HG03103 (cell line): ENCODE results near the gene ATP5MC3.
"Not testable (repeated sequence)": the region's sequence is repeated elsewhere in the genome, so short reads cannot be mapped to it uniquely, and the experiment has no call there.

ENCODE experiments used
- ATAC-seq: cut with Tn5 transposase; IDR thresholded peaks from one replicate; pipeline ENCODE4 v1.9.1; 2021; ENCODE audit warnings: low read depth; ENCODE audit not compliant: unreplicated experiment

ATP5MC3 gene

GRCh38 chr2:175181104-175181876 lies at the start of gene ATP5MC3:
TSS of gene ATP5MC3 (minus strand) at chr2:175181710. CDS start at chr2:175181393, 317 bp downstream.
- ATAC-seq: peak; percentile 83

- ATAC-seq: not testable (repeated sequence)
These were observed 47.1 kb upstream of the ATP5MC3 start for GRCh38 chr2:175228601-175229000.

- ATAC-seq: no peak
These were observed 46.7 kb upstream of the ATP5MC3 start for GRCh38 chr2:175228179-175228578.

- no peak for ATAC-seq
These were observed 45.9 kb upstream of the ATP5MC3 start for GRCh38 chr2:175227393-175227792.

GRCh38 chr2:175220075-175220474 lies 38.6 kb upstream of the ATP5MC3 start:
- ATAC-seq: no peak

GRCh38 chr2:175218551-175218950 lies 37.0 kb upstream of the ATP5MC3 start:
- ATAC-seq: no peak

- ATAC-seq: no peak
These were observed 26.4 kb upstream of the ATP5MC3 start for GRCh38 chr2:175207741-175208438.

GRCh38 chr2:175206866-175207265 lies 25.4 kb upstream of the ATP5MC3 start:
- ATAC-seq: no peak

GRCh38 chr2:175205523-175205922 lies 24.0 kb upstream of the ATP5MC3 start:
- no peak for ATAC-seq

- peak; percentile 87 for ATAC-seq
These were observed 22.3 kb upstream of the ATP5MC3 start for GRCh38 chr2:175203621-175204496.

GRCh38 chr2:175195012-175195411 lies 13.5 kb upstream of the ATP5MC3 start:
- ATAC-seq: no peak

GRCh38 chr2:175188761-175189160 lies 7.3 kb upstream of the ATP5MC3 start:
- no peak for ATAC-seq

- peak; percentile 74 for ATAC-seq
These were observed 5.9 kb upstream of the ATP5MC3 start for GRCh38 chr2:175187378-175187777.

GRCh38 chr2:175183674-175184073 lies 2.2 kb upstream of the ATP5MC3 start:
- no peak for ATAC-seq

- ATAC-seq: no peak
These were observed 383 bp upstream of the ATP5MC3 start for GRCh38 chr2:175181877-175182308.

- peak; percentile 52 for ATAC-seq
These were observed 808 bp downstream of the ATP5MC3 start for GRCh38 chr2:175180701-175181103.

- ATAC-seq: no peak
These were observed 4.9 kb downstream of the ATP5MC3 start for GRCh38 chr2:175176624-175177023.

- ATAC-seq: no peak
These were observed 5.6 kb downstream of the ATP5MC3 start for GRCh38 chr2:175175896-175176295.

GRCh38 chr2:175175320-175175719 lies 6.2 kb downstream of the ATP5MC3 start:
- no peak for ATAC-seq

- ATAC-seq: no peak
These were observed 10.7 kb downstream of the ATP5MC3 start for GRCh38 chr2:175170659-175171304.
